Testis (tissue), 2 donors: ENCODE results near the gene SRP19.

Experiments
- POLR2A ChIP-seq: fragments of 450-650 bp; IDR thresholded peaks from one replicate; pipeline ENCODE4 v1.6.1; 2017; ENCODE audit warnings: antibody characterized with exemption, mild to moderate bottlenecking, moderate library complexity
- TF ChIP-seq, protein P1 (sequence below), 3 experiments: fragments of 450-650 bp in 2 of 3; fragments of 200-600 bp in 1 of 3; sonication (generic) in 1 of 3; IDR thresholded peaks; one replicate each; pipeline ENCODE4 v1.5.1; 2016 to 2019; ENCODE audit warnings: antibody characterized with exemption in 3 of 3, mild to moderate bottlenecking in 2 of 3, moderate library complexity in 1 of 3

- no peak for TF ChIP-seq POLR2A
- TF ChIP-seq, protein P1, sequence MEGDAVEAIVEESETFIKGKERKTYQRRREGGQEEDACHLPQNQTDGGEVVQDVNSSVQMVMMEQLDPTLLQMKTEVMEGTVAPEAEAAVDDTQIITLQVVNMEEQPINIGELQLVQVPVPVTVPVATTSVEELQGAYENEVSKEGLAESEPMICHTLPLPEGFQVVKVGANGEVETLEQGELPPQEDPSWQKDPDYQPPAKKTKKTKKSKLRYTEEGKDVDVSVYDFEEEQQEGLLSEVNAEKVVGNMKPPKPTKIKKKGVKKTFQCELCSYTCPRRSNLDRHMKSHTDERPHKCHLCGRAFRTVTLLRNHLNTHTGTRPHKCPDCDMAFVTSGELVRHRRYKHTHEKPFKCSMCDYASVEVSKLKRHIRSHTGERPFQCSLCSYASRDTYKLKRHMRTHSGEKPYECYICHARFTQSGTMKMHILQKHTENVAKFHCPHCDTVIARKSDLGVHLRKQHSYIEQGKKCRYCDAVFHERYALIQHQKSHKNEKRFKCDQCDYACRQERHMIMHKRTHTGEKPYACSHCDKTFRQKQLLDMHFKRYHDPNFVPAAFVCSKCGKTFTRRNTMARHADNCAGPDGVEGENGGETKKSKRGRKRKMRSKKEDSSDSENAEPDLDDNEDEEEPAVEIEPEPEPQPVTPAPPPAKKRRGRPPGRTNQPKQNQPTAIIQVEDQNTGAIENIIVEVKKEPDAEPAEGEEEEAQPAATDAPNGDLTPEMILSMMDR (IDR thresholded peaks at IDR 0.05) = no peak
Measured at GRCh38 chr5:112830378-112830777, 30.7 kb upstream of the SRP19 start.
